Hepatocyte (in vitro differentiated cells): ENCODE data around the gene POLR3C.

ENCODE experiments used
- CTCF ChIP-seq: fragments of 200-600 bp; sonication (generic); IDR thresholded peaks from 2 replicates; pipeline ENCODE4 v1.5.1; 2016; ENCODE audit warnings: antibody characterized with exemption, mild to moderate bottlenecking; ENCODE audit not compliant: poor library complexity
- EZH2 ChIP-seq: fragments of 200-600 bp; sonication (generic); IDR thresholded peaks from 2 replicates; pipeline ENCODE4 v1.6.1; 2016; ENCODE audit warnings: antibody characterized with exemption, mild to moderate bottlenecking, borderline replicate concordance
- EZH2phosphoT487 ChIP-seq: fragments of 200-600 bp; sonication (generic); IDR thresholded peaks from one replicate; pipeline ENCODE4 v1.6.1; 2018; ENCODE audit warnings: antibody characterized with exemption, mild to moderate bottlenecking, low read depth, moderate library complexity; ENCODE audit not compliant: unreplicated experiment, severe bottlenecking

- TF ChIP-seq EZH2 (no peak), CTCF (peak; percentile 2), EZH2phosphoT487 (no peak)
Observed at GRCh38 chr1:145858901-145859490, 35.0 kb downstream of the POLR3C start, which contains the start of gene PIAS3.
